Measurements from ENCODE around the gene C12orf75. TPM values are rescaled to one million over a fixed set of nuclear protein-coding genes. Genes with fewer than 3 reads are reported as not detected.

Gene C12orf75
- total and polyA plus RNA-seq, 10 of the 15 experiments (the other 5 are each of a cell fraction or from before 2014, with no cell fraction given): 40.7 to 411 (median 159) TPM

DNA sequence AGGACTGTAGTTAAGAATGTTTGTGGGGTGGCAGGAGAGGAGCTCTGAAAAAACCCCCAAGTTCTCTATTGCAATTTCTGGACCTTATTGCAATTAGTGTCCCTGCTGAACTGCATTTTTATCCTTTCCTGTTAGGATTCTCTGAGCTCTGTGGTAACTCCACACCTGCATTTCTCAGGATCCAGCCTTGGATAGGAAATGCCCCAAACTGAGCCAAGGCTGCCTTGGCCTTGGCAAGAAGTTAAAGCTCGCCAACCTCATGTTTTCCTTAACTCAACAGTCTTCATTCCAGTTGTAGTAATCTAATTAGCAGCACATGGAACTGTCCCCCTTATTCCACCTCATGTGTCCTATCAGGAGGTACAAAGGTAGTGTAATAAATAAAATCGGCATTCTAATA is 66.5 kb downstream of the C12orf75 start:
- ChIA-PET SMC1A (ENCODE audit: uncharacterized antibody, unreplicated experiment) (no interaction called here), CTCF (interaction anchor here (1.6 kb wide), 1 partner anchor 13 kb away, joined by 4 read pairs; no protein-coding TSS in a partner anchor), RAD21 (ENCODE audit: unreplicated experiment) (no interaction called here), POLR2A (no interaction called here)
- no TSS peak for BruUV-seq (replicated peaks)
- Histone ChIP-seq H3K9me3 (replicated peaks; ENCODE audit: control insufficient read depth, insufficient read depth, low read length) (peaks cover 2% of the 10 kb centered on the region; the same call in 1 of the 3 replicates), H3K27me3 (replicated peaks in 1 of 2; ENCODE audit: control insufficient read depth in 2 of 2, insufficient read depth in 2 of 2, low read length in 1 of 2) (no peaks in the 10 kb centered on the region), H3K4me1 (ENCODE audit: control insufficient read depth, insufficient read depth, low read length) (no peaks in the 10 kb centered on the region), H3K79me2 (ENCODE audit: control insufficient read depth, insufficient read depth, low read length) (no peaks in the 10 kb centered on the region), H3K27ac (ENCODE audit: control insufficient read depth, insufficient read depth) (no peak overlapping the region), H4K20me1 (ENCODE audit: control insufficient read depth, insufficient read depth) (no peaks in the 10 kb centered on the region), H3K4me2 (ENCODE audit: control insufficient read depth, insufficient read depth) (no peak overlapping the region), H2AFZ (ENCODE audit: control insufficient read depth, low read depth, low read length) (no peak overlapping the region), H3K9ac (ENCODE audit: control insufficient read depth, insufficient read depth, low read length) (no peak overlapping the region), H3K4me3 (no peak overlapping the region), H3K36me3 (ENCODE audit: control insufficient read depth in 2 of 2, insufficient read depth in 2 of 2, low read length in 1 of 2) (no peaks in the 10 kb centered on the region)
- DNase-seq (ENCODE audit: low read depth, low spot score) (no peak), ATAC-seq (no peak), FAIRE-seq (no peak)
- TF ChIP-seq ATF2 (IDR thresholded peaks at IDR 0.05; ENCODE audit: low read length): no peak
- TF ChIP-seq, protein P1, sequence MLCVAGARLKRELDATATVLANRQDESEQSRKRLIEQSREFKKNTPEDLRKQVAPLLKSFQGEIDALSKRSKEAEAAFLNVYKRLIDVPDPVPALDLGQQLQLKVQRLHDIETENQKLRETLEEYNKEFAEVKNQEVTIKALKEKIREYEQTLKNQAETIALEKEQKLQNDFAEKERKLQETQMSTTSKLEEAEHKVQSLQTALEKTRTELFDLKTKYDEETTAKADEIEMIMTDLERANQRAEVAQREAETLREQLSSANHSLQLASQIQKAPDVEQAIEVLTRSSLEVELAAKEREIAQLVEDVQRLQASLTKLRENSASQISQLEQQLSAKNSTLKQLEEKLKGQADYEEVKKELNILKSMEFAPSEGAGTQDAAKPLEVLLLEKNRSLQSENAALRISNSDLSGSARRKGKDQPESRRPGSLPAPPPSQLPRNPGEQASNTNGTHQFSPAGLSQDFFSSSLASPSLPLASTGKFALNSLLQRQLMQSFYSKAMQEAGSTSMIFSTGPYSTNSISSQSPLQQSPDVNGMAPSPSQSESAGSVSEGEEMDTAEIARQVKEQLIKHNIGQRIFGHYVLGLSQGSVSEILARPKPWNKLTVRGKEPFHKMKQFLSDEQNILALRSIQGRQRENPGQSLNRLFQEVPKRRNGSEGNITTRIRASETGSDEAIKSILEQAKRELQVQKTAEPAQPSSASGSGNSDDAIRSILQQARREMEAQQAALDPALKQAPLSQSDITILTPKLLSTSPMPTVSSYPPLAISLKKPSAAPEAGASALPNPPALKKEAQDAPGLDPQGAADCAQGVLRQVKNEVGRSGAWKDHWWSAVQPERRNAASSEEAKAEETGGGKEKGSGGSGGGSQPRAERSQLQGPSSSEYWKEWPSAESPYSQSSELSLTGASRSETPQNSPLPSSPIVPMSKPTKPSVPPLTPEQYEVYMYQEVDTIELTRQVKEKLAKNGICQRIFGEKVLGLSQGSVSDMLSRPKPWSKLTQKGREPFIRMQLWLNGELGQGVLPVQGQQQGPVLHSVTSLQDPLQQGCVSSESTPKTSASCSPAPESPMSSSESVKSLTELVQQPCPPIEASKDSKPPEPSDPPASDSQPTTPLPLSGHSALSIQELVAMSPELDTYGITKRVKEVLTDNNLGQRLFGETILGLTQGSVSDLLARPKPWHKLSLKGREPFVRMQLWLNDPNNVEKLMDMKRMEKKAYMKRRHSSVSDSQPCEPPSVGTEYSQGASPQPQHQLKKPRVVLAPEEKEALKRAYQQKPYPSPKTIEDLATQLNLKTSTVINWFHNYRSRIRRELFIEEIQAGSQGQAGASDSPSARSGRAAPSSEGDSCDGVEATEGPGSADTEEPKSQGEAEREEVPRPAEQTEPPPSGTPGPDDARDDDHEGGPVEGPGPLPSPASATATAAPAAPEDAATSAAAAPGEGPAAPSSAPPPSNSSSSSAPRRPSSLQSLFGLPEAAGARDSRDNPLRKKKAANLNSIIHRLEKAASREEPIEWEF (IDR thresholded peaks at IDR 0.05; ENCODE audit: insufficient replicate concordance, low read depth, low read length): no peak
- TF ChIP-seq NRF1 (conservative IDR thresholded peaks at IDR 0.05; ENCODE audit: low read depth, low read length): no peak
- intact Hi-C loops (cut with micrococcal nuclease; ENCODE audit: unreplicated experiment) (no loop called here), in situ Hi-C loops (cut with MboI) (no loop called here)
- 72% methylated on average over 2 of the region's 2 CpGs for WGBS (ENCODE audit: insufficient coverage, insufficient replicate concordance, low lambda C conversion rate, missing lambda C conversion rate)
